Activated CD8-positive, alpha-beta memory T cell treated with anti-CD3 and anti-CD28 coated beads, Interleukin-2, amount 10 ng/mL, durations not matched to agents 7 days and 5 days (primary cell): Measurements from ENCODE around the gene WHRN. TPM values are rescaled to one million over a fixed set of nuclear protein-coding genes. Genes with fewer than 3 reads are reported as not detected.

Experiments used
- ATAC-seq: fragments of 150-1000 bp; cut with Tn5 transposase; one replicate; pipeline ENCODE4 v1.10.0; 2021; ENCODE audit warnings: moderate library complexity
- CTCF ChIA-PET: fragments of 350-600 bp; sonication (Branson Sonifier 250); formaldehyde crosslinking; loops from one replicate; lab custom pipeline; 2021; ENCODE audit warnings: antibody characterized with exemption; lab: Charles Lee
- DNase-seq: peaks from one replicate; pipeline ENCODE4 v3.0.0-alpha.2; 2020
- H3K27ac Mint-ChIP-seq: one replicate; pipeline ENCODE4 v1.8.0; 2021; ENCODE audit warnings: mild to moderate bottlenecking, mixed read lengths
- H3K27me3 Mint-ChIP-seq: one replicate; pipeline ENCODE4 v1.8.0; 2021; ENCODE audit warnings: mixed read lengths
- H3K36me3 Mint-ChIP-seq: one replicate; pipeline ENCODE4 v1.8.0; 2021; ENCODE audit warnings: mild to moderate bottlenecking, mixed read lengths
- H3K4me1 Mint-ChIP-seq: one replicate; pipeline ENCODE4 v1.8.0; 2021; ENCODE audit warnings: mixed read lengths
- H3K4me3 Mint-ChIP-seq: one replicate; pipeline ENCODE4 v1.8.0; 2021; ENCODE audit warnings: mild to moderate bottlenecking, moderate library complexity, mixed read lengths
- H3K9me3 Mint-ChIP-seq: one replicate; pipeline ENCODE4 v1.8.0; 2022; ENCODE audit warnings: low read depth, mixed read lengths
- total RNA-seq, 2 experiments: library from RNA; stranded (reverse); gene quantifications; one replicate each; pipeline ENCODE4 v1.2.3, GENCODE V29; 2021

The WHRN gene
- total RNA-seq, 2 experiments from 2014 or later, result 6.5 to 12.4 TPM

DNA sequence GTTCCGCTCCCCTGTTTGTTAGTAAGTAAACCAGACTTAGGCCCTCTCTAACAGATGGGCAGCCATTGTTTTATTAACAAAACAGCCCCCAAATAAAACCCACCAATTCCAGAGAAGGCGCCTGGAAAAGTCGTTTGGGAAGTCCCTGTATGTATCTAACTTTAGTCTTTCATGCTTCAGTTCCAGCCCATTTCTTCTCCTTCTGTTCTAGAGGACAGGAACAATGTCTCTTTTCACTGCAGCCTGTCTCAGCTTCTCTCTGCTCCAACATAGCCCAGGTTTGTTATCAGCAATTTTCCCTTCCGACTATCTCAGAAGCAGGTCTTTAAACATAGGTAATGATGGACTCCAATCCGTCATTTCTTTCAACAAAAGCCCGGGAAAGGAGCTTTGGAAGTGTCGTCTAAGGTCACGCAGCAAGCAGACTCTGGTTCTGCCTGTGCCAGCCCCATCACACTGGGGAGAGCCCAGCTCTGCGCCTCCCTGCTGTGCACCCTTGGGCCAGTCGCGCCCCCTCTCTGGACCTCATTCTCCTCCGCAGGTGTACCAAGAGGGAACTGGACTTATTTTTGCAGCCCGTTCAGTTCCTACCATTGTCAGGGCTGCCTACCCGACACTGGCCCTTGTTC, 107.9 kb downstream of the WHRN start:
- Mint-ChIP-seq H3K4me3 (peak overlapping the region; percentile 99), H3K9me3 (no peaks in the 10 kb centered on the region), H3K27me3 (no peaks in the 10 kb centered on the region), H3K36me3 (peaks cover 20% of the 10 kb centered on the region), H3K27ac (peak overlapping the region; percentile 79), H3K4me1 (peaks cover 47% of the 10 kb centered on the region)
- DNase-seq (no peak), ATAC-seq (peak; percentile 8)
- CTCF ChIA-PET, result interaction anchor here (1.3 to 4.7 kb wide), 4 partner anchors 8 to 256 kb away, joined by 3 to 29 read pairs (median 6); partner anchors contain the start of gene AKNA

DNA sequence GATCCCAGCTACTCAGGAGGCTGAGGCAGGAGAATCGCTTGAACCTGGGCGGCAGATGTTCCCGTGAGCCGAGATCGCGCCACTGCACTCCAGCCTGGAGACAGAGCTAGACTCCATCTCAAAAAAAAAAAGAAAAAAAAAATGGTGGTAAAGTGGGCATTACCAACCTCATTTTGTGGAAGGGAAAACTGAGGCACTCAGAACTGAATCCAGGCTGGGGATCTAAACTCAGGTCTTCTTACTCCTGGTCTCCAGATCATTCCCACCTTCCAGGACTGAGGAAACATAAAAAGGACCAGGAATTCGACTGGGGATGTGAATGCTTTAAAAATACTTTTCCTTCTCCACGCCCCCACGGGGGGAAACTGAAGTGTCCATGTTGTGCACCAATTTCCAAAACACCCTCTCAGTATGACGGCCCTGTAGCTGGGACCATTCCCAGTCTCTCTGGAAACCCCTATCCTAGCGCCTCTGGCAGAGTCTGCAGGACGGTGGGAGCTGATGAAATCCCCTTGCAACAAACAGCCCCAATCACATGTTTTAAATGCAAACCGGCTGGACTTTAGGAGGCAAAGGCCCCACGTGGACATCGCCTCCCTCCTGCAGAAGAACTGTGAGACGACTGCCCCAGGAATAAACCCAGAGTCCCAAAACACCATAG, 108.6 kb downstream of the WHRN start:
- peak overlapping the region; percentile 99 for H3K4me3 Mint-ChIP-seq
- H3K4me1 Mint-ChIP-seq, result peaks cover 53% of the 10 kb centered on the region
- H3K36me3 Mint-ChIP-seq, result peaks cover 22% of the 10 kb centered on the region
- DNase-seq (no peak), ATAC-seq (no peak)
- CTCF ChIA-PET, result interaction anchor here (0.9 to 4.7 kb wide), 8 partner anchors 7 to 257 kb away, joined by 3 to 29 read pairs (median 6); partner anchors contain the start of gene AKNA
- no peaks in the 10 kb centered on the region for H3K9me3 Mint-ChIP-seq
- no peak overlapping the region for H3K27ac Mint-ChIP-seq
- no peaks in the 10 kb centered on the region for H3K27me3 Mint-ChIP-seq

DNA sequence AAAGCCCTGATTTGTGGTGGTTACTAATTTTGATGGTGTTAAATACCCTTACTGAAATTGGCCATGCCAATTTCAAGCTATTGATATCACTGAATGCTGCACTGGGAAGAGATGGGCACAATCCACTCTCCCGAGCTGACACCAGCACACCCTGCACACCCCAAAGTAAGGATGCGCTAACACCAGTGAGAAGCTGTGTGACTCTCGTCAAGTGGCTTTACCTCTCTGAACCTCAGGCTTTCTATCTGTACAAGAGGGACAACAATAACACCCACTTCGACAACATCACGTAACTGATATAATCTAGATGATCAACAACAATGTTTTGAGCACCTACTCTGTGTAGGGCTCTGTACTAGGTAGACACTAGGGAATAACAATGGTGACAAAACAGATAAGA, 109.5 kb downstream of the WHRN start:
- Mint-ChIP-seq H3K27me3 (no peaks in the 10 kb centered on the region), H3K4me1 (peaks cover 60% of the 10 kb centered on the region), H3K36me3 (peaks cover 24% of the 10 kb centered on the region), H3K4me3 (no peak overlapping the region), H3K9me3 (no peaks in the 10 kb centered on the region), H3K27ac (peak overlapping the region; percentile 29)
- no peak for DNase-seq
- CTCF ChIA-PET, result interaction anchor here (0.8 to 4.7 kb wide), 9 partner anchors 10 to 286 kb away, joined by 3 to 29 read pairs (median 4); partner anchors contain the start of gene AKNA
- ATAC-seq, result no peak

DNA sequence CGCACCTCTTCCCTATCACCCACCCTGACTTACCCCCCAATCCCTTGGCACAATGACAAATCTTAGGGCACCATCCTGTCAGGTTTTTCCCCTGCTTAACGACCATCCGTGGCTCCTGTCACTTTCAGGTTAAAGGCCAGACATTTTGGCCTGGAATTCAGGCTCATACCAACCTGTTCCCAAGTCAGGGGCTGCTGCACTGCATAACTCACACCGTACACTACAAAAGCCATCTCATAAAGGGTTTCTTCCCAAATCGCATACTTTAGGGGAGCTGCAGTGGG, 110.0 kb downstream of the WHRN start:
- no peaks in the 10 kb centered on the region for H3K9me3 Mint-ChIP-seq
- H3K4me3 Mint-ChIP-seq, result peak overlapping the region; percentile 5
- H3K4me1 Mint-ChIP-seq, result peaks cover 65% of the 10 kb centered on the region
- CTCF ChIA-PET, result interaction anchor here (0.8 to 4.7 kb wide), 6 partner anchors 9 to 286 kb away, joined by 3 to 29 read pairs (median 7); partner anchors contain the start of gene AKNA
- H3K27ac Mint-ChIP-seq, result peak overlapping the region; percentile 77
- ATAC-seq, result no peak
- H3K27me3 Mint-ChIP-seq, result no peaks in the 10 kb centered on the region
- DNase-seq, result no peak
- peaks cover 29% of the 10 kb centered on the region for H3K36me3 Mint-ChIP-seq

DNA sequence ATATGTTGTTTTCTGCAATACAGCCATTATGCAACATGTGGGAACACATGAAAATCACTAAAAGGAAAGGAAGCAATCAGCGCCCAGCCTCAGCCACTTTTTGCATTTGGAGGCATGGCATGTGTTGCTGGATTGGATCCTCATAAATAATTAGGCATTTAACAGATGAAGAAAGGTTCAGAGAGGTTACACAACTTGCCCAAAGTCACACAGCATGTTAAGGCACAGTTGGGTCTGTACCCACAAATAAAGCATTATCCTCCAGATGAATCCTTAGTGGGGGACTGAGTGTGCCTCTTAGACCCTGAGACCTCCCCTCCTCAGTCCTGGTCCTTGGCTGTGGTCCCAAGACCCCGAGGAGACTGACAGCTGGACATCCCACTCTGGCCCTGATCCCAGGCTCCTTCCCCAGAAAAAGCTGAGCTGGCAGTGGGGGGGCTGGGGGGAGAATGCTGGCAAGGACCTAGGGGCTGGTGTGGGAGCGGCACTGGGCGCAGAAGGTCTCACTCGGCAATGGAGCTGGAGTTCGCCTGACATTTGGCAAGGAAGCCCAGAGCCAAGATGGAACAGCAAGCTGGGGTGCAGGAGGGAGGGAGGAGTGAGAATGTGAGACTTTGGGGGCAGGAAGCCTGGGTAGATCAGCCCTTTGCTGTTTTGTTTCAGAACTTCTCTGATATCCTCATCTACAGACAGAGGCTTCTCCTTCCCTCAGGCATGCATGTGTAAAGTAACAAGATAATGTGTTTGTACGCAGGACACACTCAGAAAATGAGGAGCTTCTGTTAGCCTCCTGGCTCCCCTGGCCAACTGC, 110.5 kb downstream of the WHRN start:
- Mint-ChIP-seq H3K4me1 (peaks cover 71% of the 10 kb centered on the region), H3K4me3 (no peak overlapping the region), H3K27ac (peak overlapping the region; percentile 77), H3K9me3 (no peaks in the 10 kb centered on the region), H3K27me3 (no peaks in the 10 kb centered on the region), H3K36me3 (peaks cover 34% of the 10 kb centered on the region)
- CTCF ChIA-PET, result interaction anchor here (1.2 to 4.7 kb wide), 6 partner anchors 9 to 257 kb away, joined by 3 to 29 read pairs (median 8); partner anchors contain the start of gene AKNA
- DNase-seq (no peak), ATAC-seq (no peak)

DNA sequence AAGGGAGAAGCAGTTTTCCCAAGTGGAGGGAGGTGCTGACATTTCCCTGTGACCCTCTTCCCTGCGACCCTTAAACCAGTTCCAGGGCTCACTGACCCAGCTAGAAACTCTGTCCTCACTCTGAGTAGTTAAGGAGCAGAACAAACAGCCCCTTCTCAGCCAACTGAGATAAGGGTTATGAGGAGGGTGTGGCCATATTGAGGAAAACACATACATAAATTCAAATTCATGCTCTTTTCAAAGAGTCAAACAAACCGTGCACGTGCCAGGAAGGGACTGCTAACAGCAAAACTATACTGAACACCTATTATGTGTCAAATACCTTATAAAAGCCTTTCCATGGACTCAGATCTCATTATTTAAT, 112.5 kb downstream of the WHRN start:
- Mint-ChIP-seq H3K4me1 (peaks cover 82% of the 10 kb centered on the region), H3K9me3 (no peaks in the 10 kb centered on the region), H3K27me3 (no peaks in the 10 kb centered on the region), H3K4me3 (no peak overlapping the region), H3K27ac (peak overlapping the region; percentile 31), H3K36me3 (peaks cover 52% of the 10 kb centered on the region)
- no peak for ATAC-seq
- CTCF ChIA-PET, result interaction anchor here (0.7 to 1.8 kb wide), 7 partner anchors 9 to 289 kb away, joined by 3 to 11 read pairs (median 3); partner anchors contain the start of gene TEX48
- DNase-seq, result no peak

DNA sequence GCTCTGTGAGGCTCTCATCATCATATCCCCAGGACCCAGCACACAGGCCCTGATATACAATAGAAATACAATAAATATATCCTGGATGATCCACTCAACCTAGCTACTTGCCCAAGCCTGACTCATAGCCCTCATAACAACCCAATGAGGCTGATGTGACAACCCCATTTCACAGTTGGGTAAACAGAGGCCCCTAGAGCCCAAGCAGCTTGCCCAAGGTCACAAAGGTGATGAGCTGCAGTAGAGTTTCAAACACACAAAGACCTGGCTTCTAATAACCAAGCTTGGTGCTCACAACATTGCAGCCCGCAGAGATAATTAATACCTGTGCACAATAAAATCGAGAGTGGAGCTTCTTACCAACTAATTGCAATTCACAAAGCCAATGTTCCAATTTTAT, 114.3 kb downstream of the WHRN start:
- CTCF ChIA-PET, result interaction anchor here (1.5 to 10.8 kb wide), 6 partner anchors 14 to 263 kb away, joined by 3 to 135 read pairs (median 18); no protein-coding TSS in a partner anchor
- Mint-ChIP-seq H3K36me3 (peaks cover 62% of the 10 kb centered on the region), H3K9me3 (no peaks in the 10 kb centered on the region), H3K4me1 (peaks cover 66% of the 10 kb centered on the region), H3K27me3 (no peaks in the 10 kb centered on the region), H3K27ac (peak overlapping the region; percentile 96), H3K4me3 (peak overlapping the region; percentile 100)
- ATAC-seq (no peak), DNase-seq (no peak)

DNA sequence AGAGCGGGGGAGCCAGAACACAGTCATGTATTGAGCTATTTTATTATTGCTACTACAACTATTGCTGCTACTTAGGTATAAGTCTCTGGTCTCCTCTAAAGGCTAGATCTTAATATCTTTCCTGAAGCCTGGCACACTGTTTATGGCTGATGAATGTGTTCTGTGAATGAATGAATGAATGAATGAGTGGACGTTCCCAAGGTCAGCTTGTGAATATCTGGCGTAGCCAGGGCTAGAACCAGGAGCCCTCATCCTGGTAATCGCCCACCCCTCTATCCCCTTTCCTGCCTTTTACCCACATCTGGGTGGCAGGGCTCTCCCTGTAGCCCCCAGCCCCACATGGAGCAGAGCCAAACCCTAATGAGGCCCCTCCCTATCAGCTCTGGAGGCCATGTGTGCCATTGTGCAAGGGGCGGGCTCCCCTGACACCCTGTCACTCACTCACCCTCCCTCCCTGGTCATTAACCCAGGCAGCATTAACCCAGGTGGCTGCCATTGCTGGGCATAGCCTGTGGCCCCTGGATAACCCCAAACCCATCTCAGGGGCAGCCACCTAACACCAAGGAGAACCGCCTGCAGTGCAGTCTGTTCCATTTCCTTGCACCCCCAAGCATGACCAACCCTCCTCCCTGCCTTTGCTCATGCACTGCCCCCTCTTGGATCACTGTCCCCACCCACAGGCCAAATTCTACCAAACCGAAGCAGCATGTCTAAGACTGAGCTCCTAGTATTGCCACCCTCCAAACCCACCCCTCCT, 115.5 kb downstream of the WHRN start:
- Mint-ChIP-seq H3K27ac (peak overlapping the region; percentile 96), H3K4me1 (peaks cover 55% of the 10 kb centered on the region)

DNA sequence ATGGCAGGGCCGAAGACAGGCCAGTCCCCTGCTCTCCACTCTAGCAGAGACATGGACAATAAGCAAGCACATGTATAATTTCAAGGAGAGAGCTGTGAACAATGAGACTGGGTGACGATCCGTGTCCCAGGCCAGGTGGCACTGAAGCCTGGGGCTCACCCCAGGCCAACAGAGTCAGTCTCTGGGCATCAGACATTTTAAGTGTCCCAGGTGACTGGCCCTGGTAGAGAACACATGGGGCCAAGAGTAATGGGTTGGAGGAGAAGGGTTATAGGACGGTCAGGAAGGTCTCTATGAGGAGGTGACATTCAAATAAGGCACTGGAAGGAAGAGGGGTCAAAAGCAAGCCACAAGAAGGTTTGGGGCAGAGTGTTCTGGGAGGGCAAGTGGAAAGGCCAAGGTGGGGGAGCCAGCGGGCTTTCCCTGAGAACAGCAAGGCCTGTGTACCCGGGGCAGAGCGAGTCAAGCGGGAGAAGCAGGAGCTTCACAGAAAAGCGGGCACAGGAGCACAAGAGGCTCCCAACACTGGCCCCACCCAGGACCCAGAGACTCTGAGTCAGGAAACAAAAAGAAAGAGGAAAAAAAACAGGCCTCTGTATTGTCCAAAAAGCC, 116.4 kb downstream of the WHRN start:
- CTCF ChIA-PET, result interaction anchor here (0.8 to 10.8 kb wide), 10 partner anchors 7 to 204 kb away, joined by 3 to 135 read pairs (median 18); no protein-coding TSS in a partner anchor
- H3K27ac Mint-ChIP-seq, result peak overlapping the region; percentile 96
- H3K4me1 Mint-ChIP-seq, result peaks cover 51% of the 10 kb centered on the region
- H3K4me3 Mint-ChIP-seq, result peak overlapping the region; percentile 100
- DNase-seq (no peak), ATAC-seq (no peak)
- H3K9me3 Mint-ChIP-seq, result no peaks in the 10 kb centered on the region
- no peaks in the 10 kb centered on the region for H3K27me3 Mint-ChIP-seq
- H3K36me3 Mint-ChIP-seq, result peaks cover 75% of the 10 kb centered on the region

More for the DNA sequence above, 115.5 kb downstream of the WHRN start:
- DNase-seq, result peak; percentile 72
- Mint-ChIP-seq H3K9me3 (no peaks in the 10 kb centered on the region), H3K27me3 (no peaks in the 10 kb centered on the region), H3K4me3 (peak overlapping the region; percentile 100), H3K36me3 (peaks cover 70% of the 10 kb centered on the region)
- CTCF ChIA-PET, result interaction anchor here (0.7 to 10.8 kb wide), 10 partner anchors 8 to 264 kb away, joined by 3 to 135 read pairs (median 4); no protein-coding TSS in a partner anchor
- ATAC-seq, result no peak

DNA sequence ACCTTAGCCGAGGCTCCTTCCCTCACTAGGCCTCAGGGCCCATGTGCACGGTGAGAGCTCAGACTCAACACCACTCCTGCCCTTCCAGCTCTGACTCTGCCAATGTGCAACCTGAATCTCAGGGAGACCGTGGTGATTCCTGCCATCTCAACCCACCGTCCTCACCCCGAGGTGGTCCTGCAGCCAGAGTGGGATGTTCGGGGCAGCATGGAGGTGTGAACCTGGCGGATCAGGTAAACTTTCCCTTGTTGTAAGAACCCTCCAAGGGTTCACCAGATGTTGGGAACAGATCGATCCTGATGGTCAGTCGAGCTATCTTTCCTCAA, 117.0 kb downstream of the WHRN start:
- H3K4me1 Mint-ChIP-seq, result peaks cover 52% of the 10 kb centered on the region
- DNase-seq, result no peak
- no peaks in the 10 kb centered on the region for H3K9me3 Mint-ChIP-seq
- H3K4me3 Mint-ChIP-seq, result peak overlapping the region; percentile 100
- ATAC-seq, result no peak
- CTCF ChIA-PET, result interaction anchor here (0.7 to 10.8 kb wide), 13 partner anchors 8 to 303 kb away, joined by 3 to 135 read pairs (median 4); partner anchors contain the start of gene ATP6V1G1
- peaks cover 79% of the 10 kb centered on the region for H3K36me3 Mint-ChIP-seq
- H3K27me3 Mint-ChIP-seq, result no peaks in the 10 kb centered on the region
- peak overlapping the region; percentile 96 for H3K27ac Mint-ChIP-seq

DNA sequence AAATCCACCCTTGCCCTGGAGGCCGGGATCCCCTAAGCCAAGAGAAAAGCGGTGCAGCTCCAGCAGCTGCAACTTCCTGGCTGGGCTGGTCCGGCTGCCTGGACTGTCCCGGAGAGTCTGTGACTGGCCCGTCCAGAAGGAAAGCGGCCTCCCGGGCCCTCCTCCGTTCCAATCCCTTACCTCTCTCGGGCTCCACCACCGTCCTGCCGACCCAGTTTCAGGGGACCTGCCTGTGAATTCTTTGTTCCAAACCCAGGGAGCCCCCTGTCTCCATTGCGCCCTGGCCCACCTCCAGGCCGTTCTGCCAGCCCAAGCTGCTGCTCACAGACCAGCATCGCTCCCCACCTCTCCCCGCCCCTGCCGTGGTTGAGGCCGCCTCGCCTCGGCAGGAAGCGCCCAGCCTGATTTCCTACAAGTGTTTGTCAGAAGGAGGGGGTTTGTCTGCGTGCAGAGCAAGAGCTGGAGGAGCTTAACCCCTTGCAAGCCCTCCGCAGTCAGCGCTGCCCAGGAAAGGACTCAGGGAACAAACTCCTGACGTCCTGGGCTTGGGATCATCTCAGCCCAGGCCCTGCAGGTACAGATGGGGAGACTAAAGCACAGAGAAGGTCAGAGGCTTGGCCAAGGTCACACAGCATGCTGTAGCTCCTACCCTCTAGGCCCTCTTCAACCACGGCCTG, 117.5 kb downstream of the WHRN start, which contains the start of gene AKNA:
AKNA (minus strand) TSS at position 303 of the 677 bp plus-strand sequence. CDS start 6,649 bp downstream, outside the sequence.
- Mint-ChIP-seq H3K4me3 (peak within 1 kb of the TSS; percentile 100), H3K36me3 (peaks cover 83% of the 10 kb centered on the region), H3K9me3 (no peaks in the 10 kb centered on the region), H3K4me1 (peaks cover 54% of the 10 kb centered on the region), H3K27ac (peak within 1 kb of the TSS; percentile 96), H3K27me3 (no peaks in the 10 kb centered on the region)
- ATAC-seq (peak; percentile 48), DNase-seq (peak; percentile 95)
- CTCF ChIA-PET, result interaction anchor here (0.7 to 10.8 kb wide), 15 partner anchors 8 to 303 kb away, joined by 3 to 135 read pairs (median 4); partner anchors contain the start of gene ATP6V1G1
